BLaER1 (cell line): Measurements from ENCODE around the gene SEPTIN1.

ENCODE experiments used
- H3K27ac ChIP-seq: shearing (Covaris generic); formaldehyde crosslinking; 2 replicates; pipeline ENCODE4 v1.8.1; 2022
- H3K27me3 ChIP-seq: shearing (Covaris generic); formaldehyde crosslinking; 2 replicates; pipeline ENCODE4 v1.8.1; 2022
- H3K36me3 ChIP-seq: shearing (Covaris generic); formaldehyde crosslinking; 2 replicates; pipeline ENCODE4 v1.8.1; 2022
- H3K4me1 ChIP-seq: shearing (Covaris generic); formaldehyde crosslinking; 2 replicates; pipeline ENCODE4 v1.8.1; 2022
- H3K4me2 ChIP-seq: shearing (Covaris generic); formaldehyde crosslinking; 2 replicates; pipeline ENCODE4 v1.8.1; 2022
- H3K4me3 ChIP-seq: shearing (Covaris generic); formaldehyde crosslinking; 2 replicates; pipeline ENCODE4 v1.8.1; 2022
- H3K9ac ChIP-seq: shearing (Covaris generic); formaldehyde crosslinking; 2 replicates; pipeline ENCODE4 v1.8.1; 2022
- H3K9me3 ChIP-seq: shearing (Covaris generic); formaldehyde crosslinking; 2 replicates; pipeline ENCODE4 v1.8.1; 2022
- H4K20me1 ChIP-seq: shearing (Covaris generic); formaldehyde crosslinking; 2 replicates; pipeline ENCODE4 v1.8.1; 2022
- Cebpa-rat ChIP-seq: shearing (Covaris generic); IDR thresholded peaks from 2 replicates; pipeline ENCODE4 v1.8.1; 2022

SEPTIN1 gene

DNA sequence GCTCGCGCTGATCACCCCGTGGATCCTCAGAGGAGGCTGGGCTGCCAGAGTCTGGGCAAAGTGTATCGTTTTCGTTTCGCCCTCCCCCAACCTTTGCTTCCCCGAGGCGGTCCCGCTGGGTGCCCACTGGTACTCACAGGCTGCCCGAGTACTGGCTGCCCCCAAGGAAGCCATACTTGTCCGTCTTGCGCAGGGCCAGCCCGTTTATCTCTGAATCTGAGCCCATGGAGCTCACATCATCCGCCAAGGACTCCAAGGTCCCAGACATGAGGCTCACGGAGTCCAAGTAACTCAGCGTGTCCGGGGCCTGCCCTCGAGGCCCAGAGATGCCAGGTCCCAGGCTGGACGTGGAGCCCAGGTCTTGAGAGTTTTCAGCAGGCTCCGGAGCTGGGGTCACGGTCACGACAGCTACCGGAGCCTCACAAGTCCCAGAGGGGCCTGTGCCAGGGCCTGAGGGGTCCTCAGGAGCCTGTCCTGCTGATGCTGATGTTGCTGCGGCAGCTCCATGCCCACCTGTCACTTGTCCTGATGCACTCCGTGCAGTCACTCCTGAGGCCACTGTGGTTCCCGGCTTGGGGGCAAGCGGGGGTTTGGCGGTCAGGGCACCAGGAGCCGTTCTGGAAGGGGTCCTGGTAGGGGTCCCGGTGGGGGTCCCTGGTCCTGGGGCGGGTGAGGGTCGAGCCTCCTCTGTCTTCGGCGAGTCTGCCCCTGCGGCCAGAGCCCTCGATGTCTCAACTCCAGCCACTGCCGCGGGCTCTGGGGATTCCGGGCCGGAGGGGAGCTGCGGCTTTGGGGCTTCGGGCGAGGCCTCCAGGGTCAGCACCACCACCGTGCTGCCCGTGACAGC is 13.0 kb downstream of the SEPTIN1 start:
- peak overlapping the region; percentile 99 for H3K4me2 ChIP-seq
- H3K4me3 ChIP-seq, result peak overlapping the region; percentile 88
- H3K27ac ChIP-seq, result peak overlapping the region; percentile 82
- no peak for TF ChIP-seq Cebpa-rat
- peak overlapping the region; percentile 90 for H3K9ac ChIP-seq
- H4K20me1 ChIP-seq, result peaks cover 54% of the 10 kb centered on the region
- no peaks in the 10 kb centered on the region for H3K27me3 ChIP-seq
- peaks cover 32% of the 10 kb centered on the region for H3K36me3 ChIP-seq
- H3K9me3 ChIP-seq, result no peaks in the 10 kb centered on the region
- H3K4me1 ChIP-seq, result peaks cover 59% of the 10 kb centered on the region

- no peak for TF ChIP-seq Cebpa-rat
- Histone ChIP-seq H3K36me3 (peaks cover 38% of the 10 kb centered on the region), H3K27me3 (no peaks in the 10 kb centered on the region), H3K9ac (peak overlapping the region; percentile 90), H3K9me3 (no peaks in the 10 kb centered on the region), H4K20me1 (peaks cover 59% of the 10 kb centered on the region), H3K4me2 (peak overlapping the region; percentile 99), H3K4me3 (peak overlapping the region; percentile 88), H3K27ac (peak overlapping the region; percentile 82), H3K4me1 (peaks cover 54% of the 10 kb centered on the region)
These were observed 13.6 kb downstream of the SEPTIN1 start for GRCh38 chr16:30368792-30369090.

- Histone ChIP-seq H3K27me3 (no peaks in the 10 kb centered on the region), H3K27ac (peak overlapping the region; percentile 82), H3K4me3 (peak overlapping the region; percentile 88), H3K36me3 (peaks cover 43% of the 10 kb centered on the region), H3K4me2 (peak overlapping the region; percentile 99), H3K9me3 (no peaks in the 10 kb centered on the region), H3K9ac (peak overlapping the region; percentile 90), H3K4me1 (peaks cover 54% of the 10 kb centered on the region), H4K20me1 (peaks cover 63% of the 10 kb centered on the region)
- TF ChIP-seq Cebpa-rat, result no peak
These were observed 14.1 kb downstream of the SEPTIN1 start for GRCh38 chr16:30368122-30368791.

DNA sequence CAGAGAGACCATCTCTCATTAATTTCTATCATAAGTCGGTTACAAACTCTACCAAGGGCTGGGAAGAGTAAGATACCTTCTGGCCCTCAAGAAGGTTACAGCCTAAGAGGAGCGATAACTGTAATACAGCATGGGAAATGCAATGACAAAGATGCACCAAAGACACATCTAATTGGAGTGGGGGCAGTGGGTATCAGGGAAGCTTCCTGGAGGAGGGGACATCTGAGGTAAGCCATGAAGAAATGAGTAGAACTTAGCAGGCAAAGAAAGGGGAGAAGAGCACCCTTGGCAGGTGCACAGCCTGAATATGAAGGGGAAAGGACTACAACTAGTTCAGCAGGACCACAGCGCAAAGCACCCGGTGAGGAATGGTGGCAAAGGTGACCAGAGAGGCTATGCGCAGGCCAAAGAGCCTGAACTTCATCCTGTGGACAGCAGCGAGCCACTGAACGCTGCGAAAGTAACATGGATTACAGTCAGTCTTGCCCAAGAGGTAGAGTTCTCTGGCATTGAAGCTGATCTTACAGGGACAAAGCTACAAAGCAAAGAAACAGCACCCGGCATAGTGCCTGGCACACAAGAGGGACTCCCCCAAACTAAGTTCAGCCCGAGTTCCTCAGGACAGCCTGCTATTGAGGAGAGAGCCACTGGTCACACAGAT is 14.9 kb downstream of the SEPTIN1 start:
- H3K4me1 ChIP-seq, result peaks cover 49% of the 10 kb centered on the region
- H3K36me3 ChIP-seq, result peaks cover 50% of the 10 kb centered on the region
- peak overlapping the region; percentile 99 for H3K4me2 ChIP-seq
- 0 out of 2 replicates have a peak overlapping the region, but pooled peaks have one; percentile 10 for H3K27ac ChIP-seq
- H3K9ac ChIP-seq, result peak overlapping the region; percentile 90
- TF ChIP-seq Cebpa-rat, result no peak
- no peaks in the 10 kb centered on the region for H3K9me3 ChIP-seq
- H4K20me1 ChIP-seq, result peaks cover 67% of the 10 kb centered on the region
- no peaks in the 10 kb centered on the region for H3K27me3 ChIP-seq
- H3K4me3 ChIP-seq, result peak overlapping the region; percentile 88

- Histone ChIP-seq H3K36me3 (peaks cover 60% of the 10 kb centered on the region), H3K27me3 (no peaks in the 10 kb centered on the region), H4K20me1 (peaks cover 67% of the 10 kb centered on the region), H3K9ac (peak overlapping the region; percentile 90; the same call in 1 of the 2 replicates), H3K9me3 (no peaks in the 10 kb centered on the region), H3K27ac (no peak overlapping the region), H3K4me2 (peak overlapping the region; percentile 99), H3K4me3 (no peak overlapping the region), H3K4me1 (peaks cover 39% of the 10 kb centered on the region)
- no peak for TF ChIP-seq Cebpa-rat
These were observed 15.8 kb downstream of the SEPTIN1 start for GRCh38 chr16:30366511-30366910.

- no peak overlapping the region for H3K27ac ChIP-seq
- H3K4me3 ChIP-seq, result no peak overlapping the region
- no peak overlapping the region for H3K9ac ChIP-seq
- TF ChIP-seq Cebpa-rat, result no peak
- peaks cover 73% of the 10 kb centered on the region for H3K36me3 ChIP-seq
- no peak overlapping the region for H3K4me2 ChIP-seq
- H3K4me1 ChIP-seq, result peaks cover 35% of the 10 kb centered on the region
- peaks cover 74% of the 10 kb centered on the region for H4K20me1 ChIP-seq
- H3K9me3 ChIP-seq, result no peaks in the 10 kb centered on the region
- H3K27me3 ChIP-seq, result no peaks in the 10 kb centered on the region
These were observed 17.2 kb downstream of the SEPTIN1 start for GRCh38 chr16:30365200-30365599.

- H4K20me1 ChIP-seq, result peaks cover 51% of the 10 kb centered on the region
- no peaks in the 10 kb centered on the region for H3K9me3 ChIP-seq
- no peaks in the 10 kb centered on the region for H3K27me3 ChIP-seq
- H3K36me3 ChIP-seq, result peaks cover 99% of the 10 kb centered on the region
- no peak overlapping the region for H3K4me2 ChIP-seq
- H3K9ac ChIP-seq, result peak overlapping the region; percentile 6; the same call in 1 of the 2 replicates
- H3K4me1 ChIP-seq, result peaks cover 21% of the 10 kb centered on the region
- no peak for TF ChIP-seq Cebpa-rat
- no peak overlapping the region for H3K4me3 ChIP-seq
- no peak overlapping the region for H3K27ac ChIP-seq
These were observed 21.2 kb downstream of the SEPTIN1 start for GRCh38 chr16:30361180-30361579.

DNA sequence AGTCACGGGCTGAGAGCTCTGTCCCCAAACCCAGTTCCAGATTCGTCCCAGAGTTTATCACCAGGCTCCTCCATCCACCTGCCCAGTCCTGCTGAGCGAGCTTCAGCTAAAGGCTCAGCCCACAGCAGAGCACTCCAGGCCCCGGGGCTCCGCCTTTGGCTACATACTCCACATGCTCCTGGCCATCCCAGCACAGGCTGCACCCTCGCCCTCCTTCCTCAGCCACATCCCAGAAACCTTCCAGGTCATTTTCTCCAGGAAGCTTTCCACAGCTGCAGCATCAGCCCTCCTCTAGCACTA is 22.5 kb downstream of the SEPTIN1 start:
- H3K27ac ChIP-seq, result no peak overlapping the region
- peaks cover 23% of the 10 kb centered on the region for H3K4me1 ChIP-seq
- no peak overlapping the region for H3K4me2 ChIP-seq
- peaks cover 38% of the 10 kb centered on the region for H4K20me1 ChIP-seq
- no peaks in the 10 kb centered on the region for H3K27me3 ChIP-seq
- TF ChIP-seq Cebpa-rat, result no peak
- peak overlapping the region; percentile 32; the same call in 1 of the 2 replicates for H3K9ac ChIP-seq
- H3K36me3 ChIP-seq, result peaks cover 85% of the 10 kb centered on the region
- H3K9me3 ChIP-seq, result no peaks in the 10 kb centered on the region
- no peak overlapping the region for H3K4me3 ChIP-seq

DNA sequence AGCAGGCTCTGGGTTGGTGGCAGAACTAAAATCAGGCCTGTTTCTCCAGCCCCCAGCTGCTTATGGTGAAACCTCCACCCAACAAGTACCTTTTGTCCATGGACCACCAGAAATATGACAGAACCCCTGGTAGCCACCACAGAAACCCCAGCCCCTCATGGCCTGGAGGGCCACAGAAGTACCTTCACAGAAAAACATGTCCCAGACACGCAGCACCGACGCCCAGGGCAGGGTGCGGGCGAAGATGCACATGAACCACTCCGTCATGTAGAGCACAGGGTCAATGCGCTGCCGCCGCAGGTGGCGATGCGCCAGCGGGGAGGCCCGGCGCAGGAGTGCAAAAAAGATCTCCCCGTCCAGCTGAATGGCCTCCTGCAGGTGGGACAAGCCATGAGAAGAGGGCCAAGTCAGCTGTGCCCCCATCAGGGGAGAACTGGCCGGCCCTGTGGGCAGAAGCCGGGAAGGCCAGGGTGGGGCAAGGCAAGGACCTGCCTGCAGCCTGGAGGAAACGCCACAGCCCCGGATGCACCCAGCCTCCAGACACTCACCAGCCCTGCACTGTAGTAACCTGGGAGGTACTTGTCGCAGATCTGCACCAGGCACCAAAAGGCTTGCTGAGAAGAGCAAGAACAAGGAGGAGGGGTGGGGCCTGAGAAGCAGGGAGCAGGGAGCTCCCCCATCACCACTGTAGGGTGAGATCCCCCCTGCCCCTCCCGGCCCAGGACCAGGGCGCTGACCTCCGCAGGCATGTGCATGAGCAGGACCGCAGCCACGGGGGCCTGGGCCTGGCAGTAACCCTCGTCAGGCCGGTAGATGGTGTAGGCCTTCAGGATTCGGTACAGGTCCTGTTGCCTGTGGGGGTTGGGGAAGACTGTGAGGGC is 23.1 kb downstream of the SEPTIN1 start:
- H3K4me1 ChIP-seq, result peaks cover 25% of the 10 kb centered on the region
- H3K27me3 ChIP-seq, result no peaks in the 10 kb centered on the region
- H3K9ac ChIP-seq, result peak overlapping the region; percentile 32; the same call in 1 of the 2 replicates
- H3K9me3 ChIP-seq, result no peaks in the 10 kb centered on the region
- H3K4me2 ChIP-seq, result no peak overlapping the region
- peaks cover 80% of the 10 kb centered on the region for H3K36me3 ChIP-seq
- peaks cover 39% of the 10 kb centered on the region for H4K20me1 ChIP-seq
- H3K27ac ChIP-seq, result no peak overlapping the region
- no peak for TF ChIP-seq Cebpa-rat
- H3K4me3 ChIP-seq, result no peak overlapping the region
